CD4-positive, CD25-positive, alpha-beta regulatory T cell (primary cell): ENCODE data around the gene ATP5PF. TPM values are rescaled to one million over a fixed set of nuclear protein-coding genes. Genes with fewer than 3 reads are reported as not detected.
A peak's percentile ranks its signal among the peaks of the same experiment; 100 is the strongest.

Source experiments
- ATAC-seq, 2 donors: fragments of 150-1000 bp; cut with Tn5 transposase; one replicate each; pipeline ENCODE4 v1.10.0; 2021; ENCODE audit warnings: low read depth in 2 of 2, moderate number of reproducible peaks in 2 of 2, moderate library complexity in 1 of 2
- DNase-seq, 3 donors: peaks; one replicate each; pipeline versions ENCODE4 v3.0.0 to v3.0.0-alpha.2; 2012 to 2022; ENCODE audit warnings: mixed read lengths in 1 of 3
- H3K27ac ChIP-seq: one replicate; pipeline ENCODE4 v1.7.0; 2013; ENCODE audit warnings: mild to moderate bottlenecking, low read length; ENCODE audit not compliant: insufficient read depth, poor library complexity, severe bottlenecking
- H3K27me3 ChIP-seq: one replicate; pipeline ENCODE4 v1.7.0; 2013; ENCODE audit warnings: low read length; ENCODE audit not compliant: control insufficient read depth, insufficient read depth
- H3K36me3 ChIP-seq: one replicate; pipeline ENCODE4 v1.7.0; 2013; ENCODE audit warnings: mild to moderate bottlenecking, low read length, moderate library complexity; ENCODE audit not compliant: control insufficient read depth, insufficient read depth
- H3K4me1 ChIP-seq: 2 replicates; pipeline ENCODE4 v1.7.0; 2013; ENCODE audit warnings: mild to moderate bottlenecking, low read length; ENCODE audit not compliant: insufficient read depth, control insufficient read depth, poor library complexity, severe bottlenecking
- H3K4me3 ChIP-seq: one replicate; pipeline ENCODE4 v1.7.0; 2013; ENCODE audit warnings: low read depth, mild to moderate bottlenecking, low read length, moderate library complexity
- H3K9me3 ChIP-seq, 2 experiments: 1 replicate in 1 of 2; 2 replicates in 1 of 2; pipeline ENCODE4 v1.7.0; 2013; ENCODE audit warnings: low read length in 2 of 2, mild to moderate bottlenecking in 1 of 2, moderate library complexity in 1 of 2; ENCODE audit not compliant: control insufficient read depth in 2 of 2
- H3K27ac Mint-ChIP-seq, 3 donors: one replicate each; pipeline ENCODE4 v1.8.0; 2020 to 2022; ENCODE audit warnings: mild to moderate bottlenecking in 3 of 3, mixed read lengths in 3 of 3, moderate library complexity in 2 of 3
- H3K27me3 Mint-ChIP-seq: one replicate; pipeline ENCODE4 v1.8.0; 2022; ENCODE audit warnings: mild to moderate bottlenecking, mixed read lengths
- H3K36me3 Mint-ChIP-seq: one replicate; pipeline ENCODE4 v1.8.0; 2020; ENCODE audit warnings: mixed read lengths
- H3K4me1 Mint-ChIP-seq, 4 donors: one replicate each; pipeline ENCODE4 v1.8.0; 2020 to 2022; ENCODE audit warnings: mixed read lengths in 4 of 4, mild to moderate bottlenecking in 1 of 4
- H3K4me3 Mint-ChIP-seq, 4 donors: one replicate each; pipeline ENCODE4 v1.8.0; 2020 to 2022; ENCODE audit warnings: mild to moderate bottlenecking in 4 of 4, mixed read lengths in 4 of 4, moderate library complexity in 3 of 4
- H3K9me3 Mint-ChIP-seq, 7 donors: one replicate each; pipeline ENCODE4 v1.8.0; 2020 to 2022; ENCODE audit warnings: mixed read lengths in 7 of 7, mild to moderate bottlenecking in 3 of 7, moderate library complexity in 2 of 7
- polyA plus RNA-seq, 4 donors: library from polyadenylated mRNA; unstranded; fragments of 300-500 nt; fragmentation: Illumina TruSeq; gene quantifications; one replicate each; pipeline ENCODE4 v1.2.3, GENCODE V29; 2021
- total RNA-seq: library from RNA; stranded (reverse); gene quantifications from one replicate; pipeline ENCODE4 v1.2.3, GENCODE V29; 2022

ATP5PF gene
- total and polyA plus RNA-seq, 5 donors from 2014 or later = 36.1 to 375 (median 330) TPM

- peaks cover 61% of the 10 kb centered on the region for H3K36me3 Mint-ChIP-seq
- peak overlapping the region in 1 of 3 donors; percentile 7 for H3K27ac Mint-ChIP-seq
- no peaks in the 10 kb centered on the region for H3K27me3 ChIP-seq
Measured at GRCh38 chr21:25760061-25760460, 25.4 kb upstream of the ATP5PF start.

GRCh38 chr21:25759573-25759972 lies 24.9 kb upstream of the ATP5PF start:
- H3K9me3 Mint-ChIP-seq = no peaks in the 10 kb centered on the region
- Histone ChIP-seq H3K36me3 (peaks cover 75% of the 10 kb centered on the region), H3K4me3 (no peak overlapping the region), H3K27ac (no peak overlapping the region), H3K4me1 (no peaks in the 10 kb centered on the region), H3K9me3 (no peaks in the 10 kb centered on the region), H3K27me3 (no peaks in the 10 kb centered on the region)
- peaks cover 59% of the 10 kb centered on the region for H3K36me3 Mint-ChIP-seq
- peak overlapping the region in 1 of 3 donors; percentile 7 for H3K27ac Mint-ChIP-seq
- no peak overlapping the region for H3K4me3 Mint-ChIP-seq
- no peaks in the 10 kb centered on the region for H3K27me3 Mint-ChIP-seq
- DNase-seq (no peak), ATAC-seq (no peak)
- H3K4me1 Mint-ChIP-seq = peaks cover 17 to 28% (median 19%) of the 10 kb centered on the region in 4 donors

More at GRCh38 chr21:25760061-25760460, 25.4 kb upstream of the ATP5PF start:
- Mint-ChIP-seq H3K4me3 (no peak overlapping the region), H3K4me1 (peaks cover 16 to 26% (median 18%) of the 10 kb centered on the region in 4 donors), H3K27me3 (no peaks in the 10 kb centered on the region), H3K9me3 (no peaks in the 10 kb centered on the region)
- no peaks in the 10 kb centered on the region for H3K9me3 ChIP-seq
- H3K27ac ChIP-seq = no peak overlapping the region
- DNase-seq (no peak), ATAC-seq (no peak)
- peaks cover 77% of the 10 kb centered on the region for H3K36me3 ChIP-seq
- H3K4me3 ChIP-seq = no peak overlapping the region
- no peaks in the 10 kb centered on the region for H3K4me1 ChIP-seq

DNA sequence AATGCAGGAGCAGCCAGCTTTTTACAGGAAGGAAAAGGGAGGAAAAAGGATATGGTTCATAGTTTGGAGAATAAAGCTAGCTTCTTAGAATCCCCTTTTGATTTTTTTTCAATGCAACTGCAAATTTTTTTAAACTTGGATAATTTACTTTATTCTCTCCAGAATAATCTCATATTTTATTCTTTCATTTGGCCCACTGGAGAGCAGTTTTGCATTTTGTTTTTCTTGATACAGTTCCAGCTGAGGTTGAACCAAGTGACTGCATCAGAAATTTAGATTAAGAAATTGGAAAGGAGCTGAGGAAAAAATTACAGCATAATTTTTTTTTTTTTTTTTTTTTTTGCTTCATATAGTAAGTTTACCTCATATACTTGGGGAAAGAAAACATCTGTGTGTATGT lies 22.8 kb upstream of the ATP5PF start:
- peaks cover 18 to 34% (median 24%) of the 10 kb centered on the region in 4 donors for H3K4me1 Mint-ChIP-seq
- H3K36me3 Mint-ChIP-seq = peaks cover 57% of the 10 kb centered on the region
- Histone ChIP-seq H3K4me1 (no peaks in the 10 kb centered on the region), H3K36me3 (peaks cover 72% of the 10 kb centered on the region), H3K27ac (no peak overlapping the region), H3K9me3 (no peaks in the 10 kb centered on the region), H3K27me3 (no peaks in the 10 kb centered on the region), H3K4me3 (no peak overlapping the region)
- ATAC-seq (no peak), DNase-seq (no peak)
- no peak overlapping the region for H3K4me3 Mint-ChIP-seq
- peak overlapping the region in 2 of 3 donors; percentile 7 to 48 for H3K27ac Mint-ChIP-seq
- no peaks in the 10 kb centered on the region for H3K27me3 Mint-ChIP-seq
- peaks cover 0 to 2% (median 0%) of the 10 kb centered on the region in 7 donors for H3K9me3 Mint-ChIP-seq

DNA sequence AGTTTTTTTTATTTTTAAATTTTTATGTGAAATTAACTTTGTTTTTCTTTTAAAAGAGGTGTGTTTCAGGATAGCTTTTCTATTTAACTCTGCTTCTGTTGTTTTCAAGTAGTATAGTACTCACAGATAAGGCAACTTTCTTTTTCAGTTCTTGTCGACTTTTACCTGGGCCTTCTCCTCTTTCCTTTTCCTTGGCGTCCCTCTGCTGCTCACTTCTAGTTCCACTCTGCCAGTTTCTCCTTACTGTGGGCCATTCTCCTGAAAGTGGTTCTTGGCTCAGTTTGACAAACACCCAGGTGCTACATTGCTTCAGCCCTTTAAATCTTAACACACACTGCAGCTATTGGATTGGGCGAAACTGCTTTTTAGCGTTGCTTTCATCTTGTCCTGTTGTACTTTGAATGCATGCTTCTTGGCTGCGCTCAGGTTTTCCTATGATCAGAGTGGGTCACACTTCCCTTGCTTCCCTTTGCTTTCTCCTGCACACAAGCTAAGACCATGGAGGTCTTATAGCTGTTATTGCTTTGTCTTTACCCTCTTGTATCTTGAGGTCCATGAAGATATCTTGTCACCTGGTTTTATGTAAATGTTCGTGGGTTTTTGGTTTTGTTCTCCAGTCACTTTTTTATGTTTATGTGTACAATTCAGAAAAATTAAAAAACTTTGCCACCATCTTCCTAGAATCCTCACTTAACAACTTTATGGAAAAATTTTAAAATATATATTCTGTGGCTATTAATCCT lies 21.7 kb upstream of the ATP5PF start:
- Histone ChIP-seq H3K27me3 (no peaks in the 10 kb centered on the region), H3K9me3 (no peaks in the 10 kb centered on the region), H3K4me1 (no peaks in the 10 kb centered on the region), H3K36me3 (peaks cover 67% of the 10 kb centered on the region), H3K4me3 (peak overlapping the region; percentile 49), H3K27ac (no peak overlapping the region)
- peak overlapping the region; percentile 8 to 89 (median 48) for H3K27ac Mint-ChIP-seq
- H3K9me3 Mint-ChIP-seq = peaks cover 0 to 2% (median 0%) of the 10 kb centered on the region in 7 donors
- ATAC-seq = no peak
- peaks cover 60% of the 10 kb centered on the region for H3K36me3 Mint-ChIP-seq
- peaks cover 21 to 37% (median 26%) of the 10 kb centered on the region in 4 donors for H3K4me1 Mint-ChIP-seq
- no peak for DNase-seq
- H3K4me3 Mint-ChIP-seq = peak overlapping the region in 3 of 4 donors; percentile 0 to 85 (median 61)
- no peaks in the 10 kb centered on the region for H3K27me3 Mint-ChIP-seq

DNA sequence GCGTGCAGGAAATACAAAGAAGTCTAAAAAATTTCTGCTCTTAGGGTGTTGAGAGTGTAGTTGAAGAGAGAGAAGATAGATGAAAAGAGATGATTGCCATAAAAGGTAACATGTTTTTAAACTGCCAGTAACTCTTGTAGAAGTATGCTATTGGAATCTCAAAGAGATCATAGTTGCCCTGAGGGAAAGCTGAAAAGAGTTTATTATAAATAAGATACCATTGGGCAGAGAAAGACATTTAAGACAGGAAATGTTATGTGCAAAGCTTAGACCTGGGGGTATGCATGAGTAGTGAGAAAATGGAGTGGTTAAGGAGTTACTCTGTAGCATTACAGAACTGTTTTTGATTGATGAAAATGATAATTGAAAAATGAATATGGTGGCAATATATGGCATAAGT lies 17.7 kb upstream of the ATP5PF start:
- H3K9me3 Mint-ChIP-seq = peaks cover 0 to 2% (median 0%) of the 10 kb centered on the region in 7 donors
- Histone ChIP-seq H3K36me3 (peaks cover 59% of the 10 kb centered on the region), H3K27me3 (no peaks in the 10 kb centered on the region), H3K4me3 (no peak overlapping the region), H3K4me1 (no peaks in the 10 kb centered on the region), H3K9me3 (no peaks in the 10 kb centered on the region), H3K27ac (no peak overlapping the region)
- no peak overlapping the region for H3K4me3 Mint-ChIP-seq
- H3K4me1 Mint-ChIP-seq = peaks cover 24 to 41% (median 34%) of the 10 kb centered on the region in 4 donors
- peaks cover 32% of the 10 kb centered on the region for H3K36me3 Mint-ChIP-seq
- DNase-seq (no peak), ATAC-seq (no peak)
- H3K27me3 Mint-ChIP-seq = no peaks in the 10 kb centered on the region
- H3K27ac Mint-ChIP-seq = peak overlapping the region in 2 of 3 donors; percentile 1 to 25

- H3K27me3 ChIP-seq = no peaks in the 10 kb centered on the region
- H3K36me3 ChIP-seq = peaks cover 60% of the 10 kb centered on the region
- no peak overlapping the region for H3K4me3 ChIP-seq
- H3K9me3 Mint-ChIP-seq = peaks cover 0 to 2% (median 0%) of the 10 kb centered on the region in 7 donors
- no peaks in the 10 kb centered on the region for H3K4me1 ChIP-seq
- no peaks in the 10 kb centered on the region for H3K9me3 ChIP-seq
- peak overlapping the region in 1 of 3 donors; percentile 42 for H3K27ac Mint-ChIP-seq
- H3K27me3 Mint-ChIP-seq = no peaks in the 10 kb centered on the region
- no peak overlapping the region for H3K4me3 Mint-ChIP-seq
- H3K36me3 Mint-ChIP-seq = peaks cover 20% of the 10 kb centered on the region
- ATAC-seq (no peak), DNase-seq (peak in 1 of 3 donors; percentile 15)
- H3K27ac ChIP-seq = no peak overlapping the region
- peaks cover 10 to 22% (median 17%) of the 10 kb centered on the region in 4 donors for H3K4me1 Mint-ChIP-seq
Measured at GRCh38 chr21:25750085-25750484, 15.4 kb upstream of the ATP5PF start.

DNA sequence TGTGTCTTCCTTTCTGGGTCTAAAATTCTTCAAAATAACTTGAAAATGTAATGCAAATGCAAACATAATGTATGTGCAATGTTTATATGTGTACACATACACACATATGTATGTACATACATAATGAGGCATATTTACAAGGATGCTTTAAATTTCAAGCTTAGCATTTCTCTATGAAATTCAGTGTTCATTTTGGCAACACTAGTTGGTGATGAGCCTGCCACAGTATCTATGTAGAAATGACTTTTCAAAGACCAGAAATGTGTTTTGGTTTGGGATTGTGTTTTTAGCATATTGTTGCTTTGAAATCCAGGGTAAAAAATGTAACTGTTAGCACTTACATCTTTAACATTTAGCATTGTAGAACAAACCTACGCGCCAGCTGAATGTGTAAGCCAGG lies 10.2 kb upstream of the ATP5PF start:
- Mint-ChIP-seq H3K9me3 (no peaks in the 10 kb centered on the region), H3K4me3 (no peak overlapping the region), H3K4me1 (peaks cover 12 to 22% (median 15%) of the 10 kb centered on the region in 4 donors), H3K27me3 (no peaks in the 10 kb centered on the region), H3K36me3 (peaks cover 16% of the 10 kb centered on the region), H3K27ac (no peak overlapping the region)
- ATAC-seq (no peak), DNase-seq (no peak)
- no peak overlapping the region for H3K27ac ChIP-seq
- peaks cover 27% of the 10 kb centered on the region for H3K36me3 ChIP-seq
- no peaks in the 10 kb centered on the region for H3K27me3 ChIP-seq
- H3K9me3 ChIP-seq = no peaks in the 10 kb centered on the region
- no peaks in the 10 kb centered on the region for H3K4me1 ChIP-seq
- H3K4me3 ChIP-seq = no peak overlapping the region

GRCh38 chr21:25742900-25743299 lies 8.2 kb upstream of the ATP5PF start:
- Mint-ChIP-seq H3K4me3 (no peak overlapping the region), H3K9me3 (no peaks in the 10 kb centered on the region), H3K27me3 (no peaks in the 10 kb centered on the region), H3K27ac (no peak overlapping the region), H3K36me3 (peaks cover 12% of the 10 kb centered on the region), H3K4me1 (peaks cover 18 to 38% (median 28%) of the 10 kb centered on the region in 4 donors)
- DNase-seq (no peak), ATAC-seq (no peak)
- H3K36me3 ChIP-seq = peaks cover 11% of the 10 kb centered on the region
- no peak overlapping the region for H3K27ac ChIP-seq
- no peak overlapping the region for H3K4me3 ChIP-seq
- no peaks in the 10 kb centered on the region for H3K27me3 ChIP-seq
- no peaks in the 10 kb centered on the region for H3K4me1 ChIP-seq
- no peaks in the 10 kb centered on the region for H3K9me3 ChIP-seq
